K562 (cell line): ENCODE results near the gene MYL3. TPM values are rescaled to one million over a fixed set of nuclear protein-coding genes. Genes with fewer than 3 reads are reported as not detected.

Experiments used
- ATAC-seq: fragments of 200-7000 bp; cut with Tn5 transposase; 3 replicates; pipeline ENCODE4 v1.9.1; 2020; ENCODE audit warnings: moderate library complexity
- BruUV-seq: library from RNA; stranded (reverse); fragments of 400-500 nt; replicated peaks from 2 replicates; lab custom pipeline; 2021; lab: Mats Ljungman, UMichigan
- CTCF ChIA-PET: fragments of 300-600 bp; formaldehyde crosslinking; extraction: SDS; loops from one replicate; lab custom pipeline; 2021; ENCODE audit warnings: low intra/inter-chr PET ratio; lab: Yijun Ruan, JAX
- POLR2A ChIA-PET: fragments of 300-600, 350-650 bp; sonication (Branson Sonifier 250); formaldehyde crosslinking; extraction: SDS; loops from one replicate; lab custom pipeline; 2021; ENCODE audit warnings: antibody characterized with exemption, inconsistent platforms; lab: Yijun Ruan, JAX
- DNase-seq, 4 experiments: peaks; one replicate each; pipeline versions ENCODE4 v3.0.0 to v3.0.0-alpha.2; 2011 to 2018; ENCODE audit warnings: low spot score in 3 of 4, mixed read lengths in 3 of 4; ENCODE audit errors: extremely low read depth in 1 of 4
- FAIRE-seq: peaks from 2 replicates; lab custom pipeline; 2011; peaks lifted over from hg19 to GRCh38; lab: Jason Lieb, UNC
- H2AFZ ChIP-seq: 2 replicates; pipeline ENCODE4 v1.6.0; 2011; ENCODE audit warnings: low read depth, low read length, control low read depth, inconsistent platforms
- H3K27ac ChIP-seq: fragments of 200-600 bp; 3 replicates; pipeline ENCODE4 v1.8.0; 2011; ENCODE audit warnings: low read depth, mild to moderate bottlenecking, control low read depth, inconsistent platforms, low read length, moderate library complexity, mixed read lengths; ENCODE audit errors: extremely low read depth
- H3K27me3 ChIP-seq, 2 experiments: fragments of 300-600 bp in 1 of 2; 2 replicates in 1 of 2; 3 replicates in 1 of 2; pipeline versions ENCODE4 v1.6.0 to v1.8.0; 2011; ENCODE audit warnings: inconsistent platforms in 2 of 2, low read length in 2 of 2, mild to moderate bottlenecking in 1 of 2, mixed read lengths in 1 of 2, moderate library complexity in 1 of 2; ENCODE audit not compliant: control insufficient read depth in 2 of 2, insufficient read depth in 2 of 2
- H3K36me3 ChIP-seq: fragments of 300-600 bp; 3 replicates; pipeline ENCODE4 v1.8.0; 2011; ENCODE audit warnings: mild to moderate bottlenecking, low read length, inconsistent platforms; ENCODE audit not compliant: control insufficient read depth, insufficient read depth
- H3K4me1 ChIP-seq, 2 experiments: fragments of 200-600 bp in 1 of 2; replicated peaks in 1 of 2; 2 replicates in 1 of 2; 3 replicates in 1 of 2; pipeline versions ENCODE4 v1.5.1 to v1.8.0; 2011; ENCODE audit warnings: inconsistent platforms in 2 of 2, low read length in 2 of 2, mild to moderate bottlenecking in 1 of 2, mixed read lengths in 1 of 2, moderate library complexity in 1 of 2; ENCODE audit not compliant: control insufficient read depth in 2 of 2, insufficient read depth in 2 of 2
- H3K4me2 ChIP-seq: 2 replicates; pipeline ENCODE4 v1.6.1; 2011; ENCODE audit warnings: low read length, control low read depth, inconsistent platforms, mixed read lengths; ENCODE audit not compliant: insufficient read depth
- H3K4me3 ChIP-seq: fragments of 200-600 bp; sonication (generic), shearing (Covaris generic); 2 replicates; pipeline ENCODE4 v1.5.1; 2016; ENCODE audit warnings: control low read depth, inconsistent platforms
- H3K79me2 ChIP-seq: fragments of 200-600 bp; 3 replicates; pipeline ENCODE4 v1.8.0; 2011; ENCODE audit warnings: low read length, inconsistent platforms; ENCODE audit not compliant: control insufficient read depth, insufficient read depth
- H3K9ac ChIP-seq, 2 experiments: 2 replicates each; pipeline versions ENCODE4 v1.6.0 to v1.6.1; 2011; ENCODE audit warnings: low read depth in 2 of 2, low read length in 2 of 2, control low read depth in 1 of 2, inconsistent platforms in 1 of 2, mild to moderate bottlenecking in 1 of 2, mixed read lengths in 1 of 2; ENCODE audit not compliant: insufficient read depth in 1 of 2
- H3K9me1 ChIP-seq: one replicate; pipeline ENCODE4 v1.6.0; 2011; ENCODE audit warnings: inconsistent platforms, mild to moderate bottlenecking, low read length, moderate library complexity; ENCODE audit not compliant: control insufficient read depth, insufficient read depth
- H3K9me3 ChIP-seq: replicated peaks from 2 replicates; pipeline ENCODE4 v1.5.1; 2011; ENCODE audit warnings: low read depth, low read length, inconsistent platforms; ENCODE audit not compliant: control insufficient read depth, insufficient read depth
- H4K20me1 ChIP-seq: replicated peaks from 2 replicates; pipeline ENCODE4 v1.6.1; 2011; ENCODE audit warnings: low read length, inconsistent platforms, mixed read lengths; ENCODE audit not compliant: control insufficient read depth, insufficient read depth
- ATF2 ChIP-seq: sonication (generic); formaldehyde crosslinking; IDR thresholded peaks from 2 replicates; pipeline ENCODE4 v1.8.1; 2022; ENCODE audit warnings: missing genetic modification reagents
- ESRRA ChIP-seq: fragments of 450-650 bp; IDR thresholded peaks from 2 replicates; pipeline ENCODE4 v1.6.1; 2014; ENCODE audit warnings: low read depth, mild to moderate bottlenecking, moderate library complexity, borderline replicate concordance
- FOXA3 ChIP-seq, 2 experiments: fragments of 450-650 bp in 1 of 2; sonication (generic) in 1 of 2; formaldehyde crosslinking; IDR thresholded peaks in 1 of 2; conservative IDR thresholded peaks in 1 of 2; 2 replicates each; pipeline versions ENCODE4 v1.4.0 to v1.8.0; 2020 to 2022; ENCODE audit warnings: mild to moderate bottlenecking in 2 of 2, missing genetic modification reagents in 1 of 2
- KLF10 ChIP-seq: fragments of 250-450 bp; sonication (Bioruptor Pico); IDR thresholded peaks from 2 replicates; pipeline ENCODE4 v1.6.1; 2021; ENCODE audit warnings: matching md5 sums
- MTA2 ChIP-seq: fragments of 450-650 bp; IDR thresholded peaks from 2 replicates; pipeline ENCODE4 v1.6.1; 2016; ENCODE audit warnings: low read depth
- PHB2 ChIP-seq: fragments of 450-650 bp; IDR thresholded peaks from 2 replicates; pipeline ENCODE4 v1.6.1; 2017; ENCODE audit warnings: low read depth
- RBM14 ChIP-seq: fragments of 200-400 bp; formaldehyde crosslinking; IDR thresholded peaks from 2 replicates; pipeline ENCODE4 v1.6.1; 2018; ENCODE audit warnings: low read depth, mild to moderate bottlenecking, low read length, moderate library complexity, borderline replicate concordance; ENCODE audit not compliant: insufficient read depth
- RREB1 ChIP-seq: fragments of 250-450 bp; sonication (Bioruptor Pico); IDR thresholded peaks from 2 replicates; pipeline ENCODE4 v1.4.0; 2020
- SAFB ChIP-seq: fragments of 200-400 bp; formaldehyde crosslinking; IDR thresholded peaks from 2 replicates; pipeline ENCODE4 v1.6.1; 2017; ENCODE audit warnings: low read depth, low read length, borderline replicate concordance
- ZNF143 ChIP-seq: sonication (generic); formaldehyde crosslinking; IDR thresholded peaks from 2 replicates; pipeline ENCODE4 v1.9.0; 2022; ENCODE audit warnings: mild to moderate bottlenecking, missing genetic modification reagents
- ZNF347 ChIP-seq: fragments of 450-650 bp; formaldehyde crosslinking; IDR thresholded peaks from 2 replicates; pipeline ENCODE4 v1.4.0; 2020; ENCODE audit warnings: low read depth, mild to moderate bottlenecking, moderate library complexity
- WGBS: fragments of 100-300 bp; shearing (Covaris generic); methylation state at CpG from one replicate; pipeline ENCODE4 v1.1.6; 2016; ENCODE audit warnings: low coverage, mixed read lengths; ENCODE audit not compliant: insufficient coverage; ENCODE audit errors: missing lambda C conversion rate; 5-methylcytosine and 5-hydroxymethylcytosine counted together
- in situ Hi-C: fragments of 300-500 bp; cut with MboI; formaldehyde crosslinking; loops from 4 replicates; pipeline ENCODE4 v1.15.0; 2018; ENCODE audit warnings: inconsistent platforms, mixed read lengths
- intact Hi-C: fragments of 100-400 bp; cut with micrococcal nuclease; formaldehyde crosslinking; loops from 2 replicates; pipeline ENCODE4 v1.14.2; 2022
- polyA plus RNA-seq, 8 experiments: library from polyadenylated mRNA; depleted of rRNA in 4 of 8; stranded (reverse) in 5 of 8; unstranded in 3 of 8; fragments of >200 nt; fragmentation: Nextera tagmentation in 2 of 8; fragmentation: Illumina TruSeq in 1 of 8; extraction: Ambion mirVana in 2 of 8; extraction: Trizol in 1 of 8; gene quantifications; 2 replicates each; pipeline versions ENCODE4 v1.2.1 to v1.2.3, GENCODE V29; 2011 to 2014; ENCODE audit warnings: inconsistent platforms in 1 of 8, missing spikeins in 1 of 8
- total RNA-seq, 7 experiments: library from RNA; depleted of rRNA in 6 of 7; stranded (reverse); fragments of >200 nt in 6 of 7; fragmentation: Illumina TruSeq in 2 of 7; extraction: Trizol in 2 of 7; gene quantifications; 2 replicates each; pipeline versions ENCODE4 v1.2.1 to v1.2.3, GENCODE V29; 2011 to 2021; ENCODE audit warnings: low replicate concordance in 1 of 7
- TF ChIP-seq, protein P1 (sequence below): fragments of 450-650 bp; IDR thresholded peaks from 2 replicates; pipeline ENCODE4 v1.6.1; 2018; ENCODE audit warnings: mild to moderate bottlenecking, low read depth; ENCODE audit not compliant: partially characterized antibody

The MYL3 gene
- total and polyA plus RNA-seq, 9 of the 15 experiments (the other 6 are each of a cell fraction or from before 2014, with no cell fraction given) = 0.14 to 0.45 TPM; not detected in 7

DNA sequence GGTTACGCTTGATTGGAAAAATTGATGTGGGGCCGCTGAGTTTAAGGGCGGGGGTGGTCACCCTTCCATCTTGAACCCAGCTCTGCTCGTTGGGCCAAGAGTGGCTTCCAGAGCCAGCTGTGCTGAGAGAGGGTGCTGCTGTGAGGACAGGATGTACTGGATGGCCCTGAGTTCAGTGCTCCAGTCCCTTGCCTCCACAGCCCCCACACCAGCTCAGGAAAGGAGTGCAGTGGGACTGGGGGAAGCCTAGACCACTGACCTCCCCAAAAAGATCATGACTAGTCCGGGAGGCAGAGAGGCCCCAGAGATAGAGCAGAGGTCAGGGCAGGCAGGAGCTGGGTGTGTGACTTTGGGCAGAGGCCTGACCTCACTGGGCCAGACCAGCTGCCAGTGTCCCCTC is 10.3 kb upstream of the MYL3 start:
- BruUV-seq = no TSS peak
- Histone ChIP-seq H3K9me1 (no peaks in the 10 kb centered on the region), H2AFZ (no peak overlapping the region), H3K9ac (no peak overlapping the region; a peak in 1 of 4 replicates), H3K4me3 (no peak overlapping the region), H3K4me1 (peaks cover 0 to 7% of the 10 kb centered on the region in 2 experiments; a peak in 1 of 5 replicates), H3K4me2 (no peak overlapping the region), H4K20me1 (peaks cover 19% of the 10 kb centered on the region), H3K27me3 (peaks cover 25 to 82% of the 10 kb centered on the region in 2 experiments), H3K9me3 (no peaks in the 10 kb centered on the region), H3K27ac (no peak overlapping the region), H3K79me2 (no peaks in the 10 kb centered on the region), H3K36me3 (no peaks in the 10 kb centered on the region)
- ChIA-PET CTCF (no interaction called here), POLR2A (interaction anchor here (0.5 to 0.6 kb wide), 3 partner anchors 136 to 1112 kb away, joined by 3 to 4 read pairs (median 3); no protein-coding TSS in a partner anchor)
- FAIRE-seq = no peak
- peak in 1 of 4 experiments; percentile 12 for DNase-seq
- 9% methylated on average over 3 of the region's 5 CpGs for WGBS
- in situ Hi-C loops (no loop called here), intact Hi-C loops (no loop called here)
- ATAC-seq = no peak
- TF ChIP-seq RREB1 (CRISPR knock-in tag) (no peak), KLF10 (no peak), ESRRA (no peak), ATF2 (CRISPR knock-in tag) (no peak), RBM14 (no peak), SAFB (no peak), MTA2 (no peak), PHB2 (no peak), ZNF347 (CRISPR knock-in tag) (no peak), FOXA3 (CRISPR knock-in tag; conservative IDR thresholded peaks at IDR 0.05 in 1 of 2, IDR thresholded peaks at IDR 0.05 in 1 of 2) (no peak), ZNF143 (CRISPR knock-in tag) (no peak)
- TF ChIP-seq, protein P1, sequence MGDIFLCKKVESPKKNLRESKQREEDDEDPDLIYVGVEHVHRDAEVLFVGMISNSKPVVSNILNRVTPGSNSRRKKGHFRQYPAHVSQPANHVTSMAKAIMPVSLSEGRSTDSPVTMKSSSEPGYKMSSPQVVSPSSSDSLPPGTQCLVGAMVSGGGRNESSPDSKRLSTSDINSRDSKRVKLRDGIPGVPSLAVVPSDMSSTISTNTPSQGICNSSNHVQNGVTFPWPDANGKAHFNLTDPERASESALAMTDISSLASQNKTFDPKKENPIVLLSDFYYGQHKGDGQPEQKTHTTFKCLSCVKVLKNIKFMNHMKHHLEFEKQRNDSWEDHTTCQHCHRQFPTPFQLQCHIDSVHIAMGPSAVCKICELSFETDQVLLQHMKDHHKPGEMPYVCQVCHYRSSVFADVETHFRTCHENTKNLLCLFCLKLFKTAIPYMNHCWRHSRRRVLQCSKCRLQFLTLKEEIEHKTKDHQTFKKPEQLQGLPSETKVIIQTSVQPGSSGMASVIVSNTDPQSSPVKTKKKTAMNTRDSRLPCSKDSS = no peak
